ENCODE measurements around the gene TRIM4.

TRIM4 gene

GRCh38 chr7:99930376-99930775 lies 11.0 kb upstream of the TRIM4 start:
- CTCF ChIA-PET, result interaction anchor here (1.6 to 2.5 kb wide), 3 partner anchors 11 to 20 kb away, joined by 7 to 26 read pairs (median 9); partner anchors contain the start of gene TRIM4
- no peak for DNase-seq (ENCODE audit: extremely low spot score)
- no peak for TF ChIP-seq CTCF (IDR thresholded peaks at IDR 0.05; ENCODE audit: control extremely low read depth, extremely low read depth, low read depth, missing control alignments)
- POLR2A ChIA-PET, result no interaction called here

DNA sequence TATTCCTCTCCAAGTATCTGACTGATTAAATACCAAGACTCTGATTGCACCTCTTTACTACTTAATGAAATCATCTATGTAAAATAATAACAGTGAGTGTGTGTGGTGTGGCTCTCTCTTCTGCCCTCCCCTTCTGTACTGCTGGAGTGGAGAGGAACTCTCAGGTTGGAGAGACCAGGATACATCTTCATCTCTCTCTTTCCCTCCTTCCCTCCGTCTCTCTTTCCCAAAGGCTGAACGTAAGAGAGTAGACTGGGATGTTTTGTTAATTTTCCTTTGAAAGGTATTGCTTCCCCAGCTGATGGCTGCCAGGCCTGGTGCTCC lies 10.4 kb upstream of the TRIM4 start:
- no peak for DNase-seq (ENCODE audit: extremely low spot score)
- POLR2A ChIA-PET, result no interaction called here
- TF ChIP-seq CTCF (IDR thresholded peaks at IDR 0.05; ENCODE audit: control extremely low read depth, extremely low read depth, low read depth, missing control alignments), result no peak
- CTCF ChIA-PET, result interaction anchor here (1.0 to 2.5 kb wide), 7 partner anchors 11 to 61 kb away, joined by 3 to 26 read pairs (median 7); partner anchors contain the start of gene TRIM4

DNA sequence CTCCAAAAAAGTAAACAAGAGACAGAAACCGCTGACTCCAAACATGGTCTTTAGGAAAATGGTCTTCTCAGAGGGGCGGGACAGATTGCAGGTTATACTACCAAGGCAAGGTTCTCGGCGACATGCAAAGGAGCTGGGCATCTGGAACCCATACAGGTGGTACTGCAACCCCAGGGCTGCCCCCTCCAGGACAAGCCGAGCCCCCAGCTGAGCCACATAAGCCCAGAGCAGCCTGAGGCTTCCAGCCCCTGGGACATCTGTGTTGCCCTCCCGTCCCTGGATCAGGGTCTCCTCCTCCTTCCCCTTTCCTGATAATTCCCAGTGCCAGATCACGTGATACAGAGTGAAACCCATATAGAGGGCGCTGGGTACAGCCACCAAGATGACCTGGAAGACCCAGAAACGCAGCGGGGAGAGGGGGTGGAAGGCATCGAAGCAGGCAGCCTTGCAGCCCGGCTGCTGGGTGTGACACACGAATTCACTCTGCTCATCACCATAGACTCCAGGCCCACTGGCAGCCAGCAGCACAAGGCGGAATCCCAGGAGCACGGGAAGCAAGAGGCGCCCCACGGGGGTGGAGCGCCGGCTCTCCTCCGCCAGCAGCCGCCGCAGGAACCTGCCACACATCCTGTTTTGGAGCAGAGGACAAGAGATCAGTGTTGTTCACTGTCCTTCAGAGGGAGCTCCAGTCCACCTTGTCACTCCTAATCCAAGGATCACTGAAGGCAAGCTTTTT lies 9.8 kb upstream of the TRIM4 start, which contains the start of gene GJC3:
GJC3 (minus strand) TSS at position 627 of the 736 bp plus-strand sequence; CDS start at position 627, 0 bp downstream.
- DNase-seq (ENCODE audit: extremely low spot score), result peak; percentile 58
- ChIA-PET CTCF (interaction anchor here (1.0 to 2.5 kb wide), 7 partner anchors 10 to 62 kb away, joined by 3 to 26 read pairs (median 7); partner anchors contain the start of gene TRIM4), POLR2A (no interaction called here)
- peak; percentile 34 for TF ChIP-seq CTCF (IDR thresholded peaks at IDR 0.05; ENCODE audit: control extremely low read depth, extremely low read depth, low read depth, missing control alignments)

GRCh38 chr7:99928188-99928587 lies 8.9 kb upstream of the TRIM4 start:
- no peak for TF ChIP-seq CTCF (IDR thresholded peaks at IDR 0.05; ENCODE audit: control extremely low read depth, extremely low read depth, low read depth, missing control alignments)
- ChIA-PET CTCF (interaction anchor here (1.7 to 2.5 kb wide), 2 partner anchors 9 to 51 kb away, joined by 7 to 26 read pairs; partner anchors contain the start of gene TRIM4), POLR2A (no interaction called here)
- no peak for DNase-seq (ENCODE audit: extremely low spot score)

GRCh38 chr7:99927536-99927935 lies 8.2 kb upstream of the TRIM4 start:
- POLR2A ChIA-PET, result no interaction called here
- CTCF ChIA-PET, result no interaction called here
- no peak for TF ChIP-seq CTCF (IDR thresholded peaks at IDR 0.05; ENCODE audit: control extremely low read depth, extremely low read depth, low read depth, missing control alignments)
- no peak for DNase-seq (ENCODE audit: extremely low spot score)

DNA sequence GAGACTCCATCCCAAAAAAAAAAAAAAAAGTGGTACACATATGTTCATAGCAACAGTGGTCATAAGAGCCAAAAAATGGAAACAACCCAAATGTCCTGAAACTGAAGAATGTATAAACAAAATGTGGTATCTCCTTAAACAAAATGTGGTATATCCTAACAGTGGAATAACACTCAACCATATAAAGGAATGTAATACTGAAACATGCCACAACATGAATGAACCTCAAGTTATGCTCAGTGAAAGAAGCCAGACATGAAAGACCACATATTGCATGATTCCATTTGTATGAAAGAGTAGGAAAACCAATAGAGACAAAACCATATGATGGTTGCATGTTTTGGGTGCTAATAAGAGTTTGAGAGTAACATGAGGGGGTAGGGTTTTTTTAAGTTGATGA lies 7.0 kb upstream of the TRIM4 start:
- no peak for TF ChIP-seq CTCF (IDR thresholded peaks at IDR 0.05; ENCODE audit: control extremely low read depth, extremely low read depth, low read depth, missing control alignments)
- ChIA-PET POLR2A (no interaction called here), CTCF (no interaction called here)
- DNase-seq (ENCODE audit: extremely low spot score), result no peak

Data from GM10248 (cell line).